ENCODE results near the gene RPL19.

DNA sequence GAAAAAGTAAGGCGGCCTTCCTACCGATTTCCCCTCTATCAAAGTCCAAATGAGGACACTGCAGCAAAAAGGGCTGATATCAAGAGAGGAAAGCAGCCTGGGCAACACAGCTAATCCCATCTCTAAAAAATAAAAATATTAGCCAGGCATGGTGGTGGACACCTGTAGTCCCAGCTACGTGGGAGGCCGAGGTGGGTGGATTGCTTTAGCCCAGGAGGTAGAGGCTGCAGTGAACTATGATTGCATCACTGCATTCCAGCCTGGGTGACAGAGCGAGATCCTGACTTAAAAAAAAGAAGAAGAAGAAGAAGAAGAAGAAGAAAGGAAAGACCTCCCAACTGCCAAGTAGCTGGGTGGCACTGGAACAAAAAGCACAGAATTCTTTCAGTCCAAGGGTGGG lies 17.0 kb upstream of the RPL19 start:
- TF ChIP-seq, protein P1, sequence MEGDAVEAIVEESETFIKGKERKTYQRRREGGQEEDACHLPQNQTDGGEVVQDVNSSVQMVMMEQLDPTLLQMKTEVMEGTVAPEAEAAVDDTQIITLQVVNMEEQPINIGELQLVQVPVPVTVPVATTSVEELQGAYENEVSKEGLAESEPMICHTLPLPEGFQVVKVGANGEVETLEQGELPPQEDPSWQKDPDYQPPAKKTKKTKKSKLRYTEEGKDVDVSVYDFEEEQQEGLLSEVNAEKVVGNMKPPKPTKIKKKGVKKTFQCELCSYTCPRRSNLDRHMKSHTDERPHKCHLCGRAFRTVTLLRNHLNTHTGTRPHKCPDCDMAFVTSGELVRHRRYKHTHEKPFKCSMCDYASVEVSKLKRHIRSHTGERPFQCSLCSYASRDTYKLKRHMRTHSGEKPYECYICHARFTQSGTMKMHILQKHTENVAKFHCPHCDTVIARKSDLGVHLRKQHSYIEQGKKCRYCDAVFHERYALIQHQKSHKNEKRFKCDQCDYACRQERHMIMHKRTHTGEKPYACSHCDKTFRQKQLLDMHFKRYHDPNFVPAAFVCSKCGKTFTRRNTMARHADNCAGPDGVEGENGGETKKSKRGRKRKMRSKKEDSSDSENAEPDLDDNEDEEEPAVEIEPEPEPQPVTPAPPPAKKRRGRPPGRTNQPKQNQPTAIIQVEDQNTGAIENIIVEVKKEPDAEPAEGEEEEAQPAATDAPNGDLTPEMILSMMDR (IDR thresholded peaks at IDR 0.05; ENCODE audit: low read depth, low read length, missing input control), result no peak
- TF ChIP-seq, protein P2, sequence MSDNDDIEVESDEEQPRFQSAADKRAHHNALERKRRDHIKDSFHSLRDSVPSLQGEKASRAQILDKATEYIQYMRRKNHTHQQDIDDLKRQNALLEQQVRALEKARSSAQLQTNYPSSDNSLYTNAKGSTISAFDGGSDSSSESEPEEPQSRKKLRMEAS (IDR thresholded peaks at IDR 0.05), result no peak
- TF ChIP-seq, protein P3, sequence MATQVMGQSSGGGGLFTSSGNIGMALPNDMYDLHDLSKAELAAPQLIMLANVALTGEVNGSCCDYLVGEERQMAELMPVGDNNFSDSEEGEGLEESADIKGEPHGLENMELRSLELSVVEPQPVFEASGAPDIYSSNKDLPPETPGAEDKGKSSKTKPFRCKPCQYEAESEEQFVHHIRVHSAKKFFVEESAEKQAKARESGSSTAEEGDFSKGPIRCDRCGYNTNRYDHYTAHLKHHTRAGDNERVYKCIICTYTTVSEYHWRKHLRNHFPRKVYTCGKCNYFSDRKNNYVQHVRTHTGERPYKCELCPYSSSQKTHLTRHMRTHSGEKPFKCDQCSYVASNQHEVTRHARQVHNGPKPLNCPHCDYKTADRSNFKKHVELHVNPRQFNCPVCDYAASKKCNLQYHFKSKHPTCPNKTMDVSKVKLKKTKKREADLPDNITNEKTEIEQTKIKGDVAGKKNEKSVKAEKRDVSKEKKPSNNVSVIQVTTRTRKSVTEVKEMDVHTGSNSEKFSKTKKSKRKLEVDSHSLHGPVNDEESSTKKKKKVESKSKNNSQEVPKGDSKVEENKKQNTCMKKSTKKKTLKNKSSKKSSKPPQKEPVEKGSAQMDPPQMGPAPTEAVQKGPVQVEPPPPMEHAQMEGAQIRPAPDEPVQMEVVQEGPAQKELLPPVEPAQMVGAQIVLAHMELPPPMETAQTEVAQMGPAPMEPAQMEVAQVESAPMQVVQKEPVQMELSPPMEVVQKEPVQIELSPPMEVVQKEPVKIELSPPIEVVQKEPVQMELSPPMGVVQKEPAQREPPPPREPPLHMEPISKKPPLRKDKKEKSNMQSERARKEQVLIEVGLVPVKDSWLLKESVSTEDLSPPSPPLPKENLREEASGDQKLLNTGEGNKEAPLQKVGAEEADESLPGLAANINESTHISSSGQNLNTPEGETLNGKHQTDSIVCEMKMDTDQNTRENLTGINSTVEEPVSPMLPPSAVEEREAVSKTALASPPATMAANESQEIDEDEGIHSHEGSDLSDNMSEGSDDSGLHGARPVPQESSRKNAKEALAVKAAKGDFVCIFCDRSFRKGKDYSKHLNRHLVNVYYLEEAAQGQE (IDR thresholded peaks at IDR 0.05), result no peak
- TF ChIP-seq YY1 (IDR thresholded peaks at IDR 0.05), result no peak
- no peak for TF ChIP-seq HNF4G (IDR thresholded peaks at IDR 0.05)
- TF ChIP-seq RAD21 (IDR thresholded peaks at IDR 0.05), result no peak
- no peak for TF ChIP-seq EGR1 (IDR thresholded peaks at IDR 0.05; ENCODE audit: low read depth in 2 of 2)
- no peak for TF ChIP-seq GABPA (IDR thresholded peaks at IDR 0.05 in 1 of 2, conservative IDR thresholded peaks at IDR 0.05 in 1 of 2)
- no peak for TF ChIP-seq TAF1 (conservative IDR thresholded peaks at IDR 0.05)
- TF ChIP-seq, protein P4, sequence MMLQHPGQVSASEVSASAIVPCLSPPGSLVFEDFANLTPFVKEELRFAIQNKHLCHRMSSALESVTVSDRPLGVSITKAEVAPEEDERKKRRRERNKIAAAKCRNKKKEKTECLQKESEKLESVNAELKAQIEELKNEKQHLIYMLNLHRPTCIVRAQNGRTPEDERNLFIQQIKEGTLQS (IDR thresholded peaks at IDR 0.05), result no peak
- TF ChIP-seq SP1 (IDR thresholded peaks at IDR 0.05), result no peak
- TF ChIP-seq, protein P5, sequence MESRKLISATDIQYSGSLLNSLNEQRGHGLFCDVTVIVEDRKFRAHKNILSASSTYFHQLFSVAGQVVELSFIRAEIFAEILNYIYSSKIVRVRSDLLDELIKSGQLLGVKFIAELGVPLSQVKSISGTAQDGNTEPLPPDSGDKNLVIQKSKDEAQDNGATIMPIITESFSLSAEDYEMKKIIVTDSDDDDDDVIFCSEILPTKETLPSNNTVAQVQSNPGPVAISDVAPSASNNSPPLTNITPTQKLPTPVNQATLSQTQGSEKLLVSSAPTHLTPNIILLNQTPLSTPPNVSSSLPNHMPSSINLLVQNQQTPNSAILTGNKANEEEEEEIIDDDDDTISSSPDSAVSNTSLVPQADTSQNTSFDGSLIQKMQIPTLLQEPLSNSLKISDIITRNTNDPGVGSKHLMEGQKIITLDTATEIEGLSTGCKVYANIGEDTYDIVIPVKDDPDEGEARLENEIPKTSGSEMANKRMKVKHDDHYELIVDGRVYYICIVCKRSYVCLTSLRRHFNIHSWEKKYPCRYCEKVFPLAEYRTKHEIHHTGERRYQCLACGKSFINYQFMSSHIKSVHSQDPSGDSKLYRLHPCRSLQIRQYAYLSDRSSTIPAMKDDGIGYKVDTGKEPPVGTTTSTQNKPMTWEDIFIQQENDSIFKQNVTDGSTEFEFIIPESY (IDR thresholded peaks at IDR 0.05), result no peak

Measured in liver (tissue), 3 donors.